Activated CD4-positive, CD25-positive, alpha-beta regulatory T cell (primary cell): ENCODE data around the gene MT1F.
"Not testable (repeated sequence)": the region's sequence is repeated elsewhere in the genome, so short reads cannot be mapped to it uniquely, and the experiment has no call there.

Source experiments
- DNase-seq, 4 experiments: peaks; one replicate each; lab custom pipeline; 2025; lab: John Stamatoyannopoulos, UW

Gene MT1F

GRCh38 chr16:56672761-56673536 is 15.2 kb downstream of the MT1F start:
- no peak for DNase-seq

GRCh38 chr16:56673921-56674320 is 16.2 kb downstream of the MT1F start:
- DNase-seq: no peak

GRCh38 chr16:56674570-56674969 is 16.8 kb downstream of the MT1F start:
- not testable (repeated sequence) for DNase-seq

GRCh38 chr16:56675685-56676210 is 18.0 kb downstream of the MT1F start:
- DNase-seq: peak in 2 of 4 experiments; percentile 16 to 22

- DNase-seq: no peak
Observed at GRCh38 chr16:56677474-56677873, 19.7 kb downstream of the MT1F start.

- DNase-seq: no peak
Observed at GRCh38 chr16:56679078-56679730, 21.4 kb downstream of the MT1F start.

GRCh38 chr16:56679818-56680217 is 22.1 kb downstream of the MT1F start:
- DNase-seq: no peak

GRCh38 chr16:56681939-56682702 is 24.4 kb downstream of the MT1F start, which contains the start of gene MT1X:
TSS of gene MT1X (plus strand) at chr16:56682470. CDS start at chr16:56682541, 71 bp downstream.
- peak; percentile 78 to 84 (median 80) for DNase-seq

- no peak for DNase-seq
Observed at GRCh38 chr16:56682703-56683397, 25.1 kb downstream of the MT1F start.

- no peak for DNase-seq
Observed at GRCh38 chr16:56683424-56684172, 25.8 kb downstream of the MT1F start.

- no peak for DNase-seq
Observed at GRCh38 chr16:56684256-56684925, 26.6 kb downstream of the MT1F start.

- DNase-seq: no peak
Observed at GRCh38 chr16:56684926-56685590, 27.3 kb downstream of the MT1F start.

GRCh38 chr16:56686758-56687157 is 29.0 kb downstream of the MT1F start:
- no peak for DNase-seq

GRCh38 chr16:56688762-56689161 is 31.0 kb downstream of the MT1F start:
- no peak for DNase-seq

GRCh38 chr16:56689171-56689570 is 31.4 kb downstream of the MT1F start:
- DNase-seq: no peak

- DNase-seq: no peak
Observed at GRCh38 chr16:56690420-56691122, 32.8 kb downstream of the MT1F start.

GRCh38 chr16:56691885-56692284 is 34.1 kb downstream of the MT1F start:
- DNase-seq: no peak

- DNase-seq: no peak
Observed at GRCh38 chr16:56695246-56695645, 37.5 kb downstream of the MT1F start.

- DNase-seq: no peak
Observed at GRCh38 chr16:56697456-56698155, 39.8 kb downstream of the MT1F start.
